Measurements from ENCODE around the gene F2RL3. TPM values are rescaled to one million over a fixed set of nuclear protein-coding genes. Genes with fewer than 3 reads are reported as not detected.
"Not testable (repeated sequence)": the region's sequence is repeated elsewhere in the genome, so short reads cannot be mapped to it uniquely, and the experiment has no call there.

Gene F2RL3
- total and polyA plus RNA-seq, 5 donors = 0.91 to 3.6 (median 1.2) TPM

DNA sequence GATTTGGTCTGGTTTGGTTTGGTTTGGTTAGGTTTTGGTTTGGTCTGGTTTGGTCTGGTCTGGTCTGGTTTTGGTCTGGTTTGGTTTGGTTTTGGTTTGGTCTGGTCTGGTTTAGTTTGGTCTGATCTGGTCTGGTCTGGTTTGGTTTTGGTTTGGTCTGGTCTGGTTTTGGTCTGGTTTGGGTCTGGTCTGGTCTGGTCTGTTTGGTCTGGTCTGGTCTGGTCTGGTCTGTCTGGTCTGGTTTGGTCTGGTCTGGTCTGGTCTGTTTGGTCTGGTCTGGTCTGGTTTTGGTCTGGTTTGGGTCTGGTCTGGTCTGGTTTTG is 13.9 kb upstream of the F2RL3 start:
- H3K27ac ChIP-seq (ENCODE audit: low read length); H3K9me3 ChIP-seq (ENCODE audit: control insufficient read depth, low read length); DNase-seq; H3K4me3 ChIP-seq (ENCODE audit: low read length); H3K4me1 ChIP-seq (ENCODE audit: control insufficient read depth, insufficient read depth, low read length); intact Hi-C loops (cut with DNase I); H3K27me3 ChIP-seq (ENCODE audit: control insufficient read depth, insufficient read depth); ATAC-seq: not testable (repeated sequence)

DNA sequence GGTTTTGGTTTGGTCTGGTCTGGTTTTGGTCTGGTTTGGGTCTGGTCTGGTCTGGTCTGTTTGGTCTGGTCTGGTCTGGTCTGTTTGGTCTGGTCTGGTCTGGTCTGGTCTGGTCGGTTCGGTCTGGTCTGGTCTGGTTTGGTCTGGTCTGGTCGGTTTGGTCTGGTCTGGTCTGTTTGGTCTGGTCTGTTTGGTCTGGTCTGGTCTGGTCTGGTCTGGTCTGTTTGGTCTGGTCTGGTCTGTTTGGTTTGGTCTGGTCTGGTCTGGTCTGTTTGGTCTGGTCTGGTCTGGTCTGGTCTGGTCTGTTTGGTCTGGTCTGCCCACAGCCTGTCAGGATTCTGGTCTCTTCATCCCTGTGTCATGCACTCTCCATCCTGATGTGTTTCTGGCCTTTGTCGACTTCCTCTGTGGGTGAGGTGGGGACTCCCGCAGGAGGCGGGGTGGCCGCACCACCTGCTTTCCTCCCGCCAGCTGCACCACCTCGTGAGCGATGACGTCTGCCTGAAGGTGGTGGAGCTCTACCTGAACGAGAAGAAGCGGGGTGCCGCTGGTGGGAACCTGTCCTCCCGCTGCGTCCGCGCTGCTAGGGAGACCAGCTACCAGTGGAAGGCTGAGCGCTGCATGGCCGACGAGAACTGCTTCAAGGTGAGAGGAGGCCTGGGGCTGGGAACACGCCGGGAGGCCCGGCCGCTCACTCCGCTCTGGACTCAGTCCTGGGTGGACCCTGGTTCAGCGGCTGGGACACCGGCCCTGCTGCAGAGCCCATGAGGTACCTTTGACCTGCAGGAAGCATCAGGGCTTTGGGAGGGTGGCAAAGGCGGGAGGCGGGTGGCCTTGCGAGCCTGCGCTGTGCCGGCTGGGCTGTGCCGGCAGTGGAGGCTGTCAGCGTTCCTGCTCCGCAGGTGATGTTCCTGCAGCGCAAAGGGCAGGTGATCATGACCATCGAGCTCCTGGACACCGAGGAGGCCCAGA is 12.9 kb upstream of the F2RL3 start:
- peak overlapping the region; percentile 10 for H3K27ac ChIP-seq (ENCODE audit: low read length)
- no peaks in the 10 kb centered on the region for H3K27me3 ChIP-seq (ENCODE audit: control insufficient read depth, insufficient read depth)
- ATAC-seq (no peak), DNase-seq (peak in 1 of 3 donors; percentile 30)
- 93% methylated on average over 39 of the region's 39 CpGs for WGBS
- intact Hi-C loops (cut with DNase I) = no loop called here
- no peak overlapping the region for H3K4me3 ChIP-seq (ENCODE audit: low read length)
- no peaks in the 10 kb centered on the region for H3K4me1 ChIP-seq (ENCODE audit: control insufficient read depth, insufficient read depth, low read length)
- no peaks in the 10 kb centered on the region for H3K9me3 ChIP-seq (ENCODE audit: control insufficient read depth, low read length)

DNA sequence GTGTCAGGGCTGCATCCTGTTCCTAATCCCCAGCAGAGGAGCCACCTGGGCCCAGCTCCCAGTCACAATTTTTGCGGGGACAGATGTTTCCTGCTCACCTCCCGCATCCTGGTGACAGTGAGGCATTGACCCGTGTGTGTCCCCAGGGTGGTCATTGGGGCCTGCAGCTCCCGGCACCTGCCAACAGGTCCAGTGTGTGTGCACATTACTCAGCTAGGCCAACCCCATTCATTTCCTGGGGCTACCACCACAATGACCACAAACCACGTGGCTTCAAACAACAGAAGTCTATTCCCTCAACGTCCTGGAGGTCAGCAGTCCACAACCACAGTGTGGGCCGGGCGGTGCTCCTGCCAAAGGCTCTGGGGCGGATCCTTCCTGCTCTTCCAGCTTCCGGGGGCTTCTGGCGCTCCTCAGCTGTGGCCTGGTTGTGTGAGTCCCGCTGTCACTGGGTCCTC is 11.9 kb upstream of the F2RL3 start:
- no peak overlapping the region for H3K27ac ChIP-seq (ENCODE audit: low read length)
- H3K27me3 ChIP-seq (ENCODE audit: control insufficient read depth, insufficient read depth) = no peaks in the 10 kb centered on the region
- H3K4me3 ChIP-seq (ENCODE audit: low read length) = no peak overlapping the region
- peak; percentile 7 to 27 for ATAC-seq
- no peaks in the 10 kb centered on the region for H3K4me1 ChIP-seq (ENCODE audit: control insufficient read depth, insufficient read depth, low read length)
- peak in 1 of 3 donors; percentile 54 for DNase-seq
- H3K9me3 ChIP-seq (ENCODE audit: control insufficient read depth, low read length) = no peaks in the 10 kb centered on the region
- intact Hi-C loops (cut with DNase I) = no loop called here
- WGBS = 64% methylated on average over 12 of the region's 12 CpGs

GRCh38 chr19:16877581-16877980 is 11.2 kb upstream of the F2RL3 start:
- Histone ChIP-seq H3K9me3 (ENCODE audit: control insufficient read depth, low read length) (no peaks in the 10 kb centered on the region), H3K27ac (ENCODE audit: low read length) (no peak overlapping the region), H3K4me3 (ENCODE audit: low read length) (no peak overlapping the region), H3K4me1 (ENCODE audit: control insufficient read depth, insufficient read depth, low read length) (no peaks in the 10 kb centered on the region), H3K27me3 (ENCODE audit: control insufficient read depth, insufficient read depth) (no peaks in the 10 kb centered on the region)
- intact Hi-C loops (cut with DNase I) = no loop called here
- ATAC-seq (no peak), DNase-seq (peak in 1 of 3 donors; percentile 28)
- 84% methylated on average over 11 of the region's 11 CpGs for WGBS

DNA sequence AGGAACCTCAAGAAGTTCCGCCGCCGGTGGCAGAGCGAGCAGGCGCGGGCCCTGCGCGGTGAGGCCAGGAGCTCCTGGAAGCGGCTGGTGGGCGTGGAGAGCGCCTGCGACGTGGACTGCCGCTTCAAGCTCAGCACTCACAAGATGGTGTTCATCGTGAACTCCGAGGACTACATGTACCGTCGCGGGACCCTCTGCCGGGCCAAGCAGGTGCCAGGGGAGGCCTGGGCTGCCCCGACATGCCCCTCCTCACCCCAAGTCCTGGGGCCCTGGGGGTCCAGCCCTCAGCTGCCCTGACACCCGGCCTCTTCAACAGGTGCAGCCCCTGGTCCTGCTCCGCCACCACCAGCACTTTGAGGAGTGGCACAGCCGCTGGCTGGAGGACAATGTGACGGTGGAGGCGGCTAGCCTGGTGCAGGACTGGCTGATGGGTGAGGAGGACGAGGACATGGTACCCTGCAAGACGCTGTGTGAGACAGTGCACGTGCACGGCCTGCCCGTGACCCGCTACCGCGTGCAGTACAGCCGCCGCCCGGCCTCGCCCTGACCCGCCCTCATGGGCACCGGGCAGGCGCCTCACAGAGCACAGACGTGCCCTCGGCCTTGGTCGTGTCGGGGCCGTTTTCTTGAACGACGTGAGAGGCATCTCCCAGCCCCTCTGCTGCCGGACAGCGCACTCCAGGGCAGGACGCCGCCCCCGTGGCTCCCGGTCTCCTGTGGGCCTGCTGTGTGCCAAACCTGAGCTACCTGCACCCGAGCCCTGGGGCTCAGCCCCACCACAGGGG is 10.4 kb upstream of the F2RL3 start:
- no peak overlapping the region for H3K27ac ChIP-seq (ENCODE audit: low read length)
- no peaks in the 10 kb centered on the region for H3K27me3 ChIP-seq (ENCODE audit: control insufficient read depth, insufficient read depth)
- H3K4me1 ChIP-seq (ENCODE audit: control insufficient read depth, insufficient read depth, low read length) = no peaks in the 10 kb centered on the region
- 96% methylated on average over 55 of the region's 55 CpGs for WGBS
- intact Hi-C loops (cut with DNase I) = no loop called here
- DNase-seq = peak in 1 of 3 donors; percentile 49
- no peaks in the 10 kb centered on the region for H3K9me3 ChIP-seq (ENCODE audit: control insufficient read depth, low read length)
- peak; percentile 4 to 17 for ATAC-seq
- no peak overlapping the region for H3K4me3 ChIP-seq (ENCODE audit: low read length)

GRCh38 chr19:16880884-16881554 is 7.8 kb upstream of the F2RL3 start:
- peak in 2 of 3 donors; percentile 5 to 41 for DNase-seq
- intact Hi-C loops (cut with DNase I) = no loop called here
- ATAC-seq = no peak
- Histone ChIP-seq H3K27ac (ENCODE audit: low read length) (no peak overlapping the region), H3K4me1 (ENCODE audit: control insufficient read depth, insufficient read depth, low read length) (no peaks in the 10 kb centered on the region), H3K4me3 (ENCODE audit: low read length) (no peak overlapping the region), H3K27me3 (ENCODE audit: control insufficient read depth, insufficient read depth) (no peaks in the 10 kb centered on the region), H3K9me3 (ENCODE audit: control insufficient read depth, low read length) (no peaks in the 10 kb centered on the region)
- WGBS = 93% methylated on average over 8 of the region's 8 CpGs

DNA sequence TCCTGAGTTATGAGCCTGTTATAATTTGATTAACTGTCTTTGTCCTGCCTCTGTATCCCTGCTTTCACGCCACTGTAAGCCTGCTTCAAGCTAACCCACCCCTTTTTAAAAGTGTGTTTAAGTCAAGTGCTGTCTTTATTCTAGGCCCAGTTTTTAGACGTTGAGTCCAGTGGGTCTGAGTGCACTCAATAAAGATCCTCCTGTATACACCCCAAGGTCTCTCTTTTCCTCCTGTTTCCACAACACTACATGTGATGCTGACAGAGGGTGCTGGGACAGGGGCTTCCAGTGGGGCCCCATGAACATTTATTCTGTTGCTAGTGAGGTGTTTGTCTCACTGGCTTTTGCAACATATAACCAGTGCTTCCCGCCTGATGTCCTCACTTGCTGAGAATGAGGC is 6.7 kb upstream of the F2RL3 start:
- peaks cover under 1% of the 10 kb centered on the region for H3K4me1 ChIP-seq (ENCODE audit: control insufficient read depth, insufficient read depth, low read length)
- ATAC-seq = no peak
- intact Hi-C loops (cut with DNase I) = no loop called here
- WGBS = 94% methylated on average over 3 of the region's 3 CpGs
- no peak for DNase-seq
- H3K27ac ChIP-seq (ENCODE audit: low read length) = no peak overlapping the region
- no peak overlapping the region for H3K4me3 ChIP-seq (ENCODE audit: low read length)
- H3K27me3 ChIP-seq (ENCODE audit: control insufficient read depth, insufficient read depth) = no peaks in the 10 kb centered on the region
- H3K9me3 ChIP-seq (ENCODE audit: control insufficient read depth, low read length) = no peaks in the 10 kb centered on the region

GRCh38 chr19:16883522-16883921 is 5.3 kb upstream of the F2RL3 start:
- Histone ChIP-seq H3K4me1 (ENCODE audit: control insufficient read depth, insufficient read depth, low read length) (peaks cover 5% of the 10 kb centered on the region), H3K4me3 (ENCODE audit: low read length) (no peak overlapping the region), H3K27ac (ENCODE audit: low read length) (no peak overlapping the region), H3K27me3 (ENCODE audit: control insufficient read depth, insufficient read depth) (no peaks in the 10 kb centered on the region), H3K9me3 (ENCODE audit: control insufficient read depth, low read length) (no peaks in the 10 kb centered on the region)
- ATAC-seq (no peak), DNase-seq (no peak)
- intact Hi-C loops (cut with DNase I) = no loop called here
- 85% methylated on average over 3 of the region's 3 CpGs for WGBS

DNA sequence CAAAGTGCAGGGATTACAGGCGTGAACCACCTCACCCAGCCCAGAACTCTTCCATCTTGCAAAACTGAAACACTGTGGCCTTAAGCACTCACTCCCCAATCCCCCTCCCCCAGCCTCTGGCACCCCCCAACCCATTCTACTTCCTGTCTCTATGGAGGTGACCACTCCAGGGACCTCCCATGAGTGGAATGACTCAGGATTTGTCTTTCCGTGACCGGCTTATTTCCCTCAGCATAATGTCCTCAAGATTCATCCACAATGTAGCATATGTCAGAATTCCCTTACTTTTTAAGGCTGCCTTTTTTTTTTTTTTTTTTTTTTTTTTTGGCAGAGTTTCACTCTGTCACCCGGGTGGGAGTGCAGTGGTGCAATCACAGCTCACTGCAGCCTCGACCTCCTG is 3.6 kb upstream of the F2RL3 start:
- no peaks in the 10 kb centered on the region for H3K27me3 ChIP-seq (ENCODE audit: control insufficient read depth, insufficient read depth)
- intact Hi-C loops (cut with DNase I) = no loop called here
- no peaks in the 10 kb centered on the region for H3K9me3 ChIP-seq (ENCODE audit: control insufficient read depth, low read length)
- DNase-seq = no peak
- no peak overlapping the region for H3K27ac ChIP-seq (ENCODE audit: low read length)
- WGBS = 49% methylated on average over 5 of the region's 5 CpGs
- no peak for ATAC-seq
- peaks cover 5% of the 10 kb centered on the region for H3K4me1 ChIP-seq (ENCODE audit: control insufficient read depth, insufficient read depth, low read length)
- no peak overlapping the region for H3K4me3 ChIP-seq (ENCODE audit: low read length)

DNA sequence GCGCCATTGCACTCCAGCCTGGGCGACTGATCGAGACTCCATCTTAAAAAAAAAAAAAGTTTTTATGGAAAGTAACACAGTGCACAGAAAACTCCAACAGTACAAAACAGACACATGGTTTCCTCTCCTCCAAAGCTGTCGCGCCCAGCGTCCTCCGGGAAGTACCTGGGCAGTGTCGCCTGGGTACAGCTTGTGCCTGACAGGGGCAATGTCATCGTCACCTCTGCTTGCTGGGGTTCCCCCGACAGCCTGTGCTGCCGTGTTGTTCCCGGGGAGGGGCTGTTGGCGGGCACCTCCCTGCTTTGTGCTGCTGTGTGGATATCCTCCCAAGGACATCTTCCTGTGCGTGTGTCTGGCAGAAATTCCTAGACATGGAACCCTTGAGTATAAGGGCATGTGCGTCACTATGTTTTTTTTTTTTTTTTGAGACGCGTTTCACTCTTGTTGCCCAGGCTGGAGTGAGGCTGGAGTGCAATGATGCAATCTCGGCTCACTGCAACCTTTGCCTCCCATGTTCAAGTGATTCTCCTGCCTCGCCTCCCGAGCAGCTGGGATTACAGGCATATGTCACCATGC is 2.4 kb upstream of the F2RL3 start:
- no peak overlapping the region for H3K4me3 ChIP-seq (ENCODE audit: low read length)
- DNase-seq = peak; percentile 86 to 87 (median 87)
- H3K9me3 ChIP-seq (ENCODE audit: control insufficient read depth, low read length) = no peaks in the 10 kb centered on the region
- intact Hi-C loops (cut with DNase I) = no loop called here
- WGBS = 43% methylated on average over 20 of the region's 20 CpGs
- no peaks in the 10 kb centered on the region for H3K27me3 ChIP-seq (ENCODE audit: control insufficient read depth, insufficient read depth)
- H3K27ac ChIP-seq (ENCODE audit: low read length) = peak overlapping the region; percentile 5
- peaks cover 5% of the 10 kb centered on the region for H3K4me1 ChIP-seq (ENCODE audit: control insufficient read depth, insufficient read depth, low read length)
- ATAC-seq = peak; percentile 74 to 88

Data from right cardiac atrium (tissue), 5 donors.